Omental fat pad (tissue), 4 donors: ENCODE data around the gene ZC3H12D. TPM values are rescaled to one million over a fixed set of nuclear protein-coding genes. Genes with fewer than 3 reads are reported as not detected.
"Not testable (repeated sequence)": the region's sequence is repeated elsewhere in the genome, so short reads cannot be mapped to it uniquely, and the experiment has no call there.

Experiments used
- ATAC-seq: fragments of 150-250 bp; one replicate; pipeline ENCODE4 v1.9.1; 2016; ENCODE audit warnings: mild to moderate bottlenecking, moderate library complexity; ENCODE audit not compliant: low FRiP score
- DNase-seq: peaks from one replicate; pipeline ENCODE4 v3.0.0-alpha.2; 2019; ENCODE audit warnings: low spot score
- CTCF ChIP-seq, 3 donors: fragments of 450-650 bp; IDR thresholded peaks; one replicate each; pipeline ENCODE4 v1.5.1; 2016 to 2017; ENCODE audit warnings: antibody characterized with exemption in 3 of 3, mild to moderate bottlenecking in 3 of 3, moderate library complexity in 2 of 3
- total RNA-seq, 4 donors: library from RNA; depleted of rRNA; stranded (reverse); fragments of >200 nt; gene quantifications; one replicate each; pipeline ENCODE4 v1.1.0, GENCODE V29; 2016

Gene ZC3H12D
- total RNA-seq, 4 donors from 2014 or later = 2.0 to 8.9 (median 2.2) TPM

GRCh38 chr6:149463781-149464180 lies 21.0 kb downstream of the ZC3H12D start:
- ATAC-seq (no peak), DNase-seq (no peak)
- TF ChIP-seq CTCF (IDR thresholded peaks at IDR 0.05) = no peak

- DNase-seq, ATAC-seq: not testable (repeated sequence)
Measured at GRCh38 chr6:149462712-149463111, 22.1 kb downstream of the ZC3H12D start.

- ATAC-seq = no peak
- no peak for DNase-seq
- TF ChIP-seq CTCF (IDR thresholded peaks at IDR 0.05) = no peak
Measured at GRCh38 chr6:149461670-149462069, 23.1 kb downstream of the ZC3H12D start.

GRCh38 chr6:149460249-149460648 lies 24.6 kb downstream of the ZC3H12D start:
- not testable (repeated sequence) for DNase-seq, ATAC-seq

DNA sequence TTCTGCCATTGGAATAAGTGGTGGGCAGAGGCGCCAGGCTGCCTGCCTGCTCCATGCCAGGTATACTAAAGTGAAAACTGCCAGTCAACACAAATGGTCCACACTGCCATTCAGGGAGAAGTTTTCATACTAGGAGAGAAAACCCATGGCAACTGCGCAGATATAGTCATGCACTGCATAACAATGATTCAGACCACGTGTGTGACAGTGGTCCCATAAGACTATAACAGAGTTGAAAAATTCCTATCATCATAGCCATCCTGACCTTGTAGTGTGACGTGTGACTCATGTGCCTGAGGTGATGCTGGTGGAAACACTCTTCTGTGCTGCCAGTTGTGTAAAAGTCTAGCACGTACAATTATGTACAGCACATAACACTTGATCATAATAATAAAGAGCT lies 25.1 kb downstream of the ZC3H12D start:
- DNase-seq = no peak
- no peak for TF ChIP-seq CTCF (IDR thresholded peaks at IDR 0.05)
- no peak for ATAC-seq

DNA sequence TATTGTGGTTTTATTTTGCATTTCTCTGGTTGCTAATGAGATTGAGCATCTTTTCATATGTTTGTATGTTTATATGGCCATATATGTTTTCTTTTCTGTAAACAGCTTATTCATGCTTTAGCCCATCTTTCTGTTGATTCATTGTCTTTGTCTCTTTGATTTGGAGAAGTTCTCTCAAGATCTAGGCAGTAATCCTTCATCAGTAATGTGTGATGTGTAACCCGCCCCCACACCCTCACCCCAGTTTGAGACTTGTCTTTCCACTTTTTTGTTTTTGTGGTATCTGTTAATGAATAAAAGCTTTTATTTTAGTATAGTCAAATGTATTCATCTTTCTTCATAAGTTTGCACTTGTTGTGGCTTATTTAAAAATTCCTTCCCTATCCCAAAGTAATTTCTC lies 26.0 kb downstream of the ZC3H12D start:
- ATAC-seq (no peak), DNase-seq (no peak)
- no peak for TF ChIP-seq CTCF (IDR thresholded peaks at IDR 0.05)

DNA sequence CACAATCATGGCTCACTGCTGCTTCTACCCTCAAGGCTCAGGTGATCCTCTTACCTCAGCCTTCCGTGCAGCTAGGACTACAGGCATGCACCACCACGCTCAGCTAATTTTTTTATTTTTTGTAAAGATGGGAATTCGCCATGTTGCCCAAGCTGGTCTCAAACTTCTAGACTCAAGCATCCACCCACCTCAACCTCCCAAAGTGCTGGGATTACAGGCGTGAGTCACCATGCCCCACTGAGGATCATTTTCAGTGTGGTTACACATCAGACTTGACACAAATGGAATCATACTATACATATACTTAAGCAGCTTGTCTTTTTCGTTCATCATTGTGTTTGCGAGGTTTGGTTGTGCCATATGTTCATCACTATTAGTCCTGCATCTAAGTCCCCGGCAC lies 26.6 kb downstream of the ZC3H12D start:
- ATAC-seq = no peak
- no peak for DNase-seq
- no peak for TF ChIP-seq CTCF (IDR thresholded peaks at IDR 0.05)

DNA sequence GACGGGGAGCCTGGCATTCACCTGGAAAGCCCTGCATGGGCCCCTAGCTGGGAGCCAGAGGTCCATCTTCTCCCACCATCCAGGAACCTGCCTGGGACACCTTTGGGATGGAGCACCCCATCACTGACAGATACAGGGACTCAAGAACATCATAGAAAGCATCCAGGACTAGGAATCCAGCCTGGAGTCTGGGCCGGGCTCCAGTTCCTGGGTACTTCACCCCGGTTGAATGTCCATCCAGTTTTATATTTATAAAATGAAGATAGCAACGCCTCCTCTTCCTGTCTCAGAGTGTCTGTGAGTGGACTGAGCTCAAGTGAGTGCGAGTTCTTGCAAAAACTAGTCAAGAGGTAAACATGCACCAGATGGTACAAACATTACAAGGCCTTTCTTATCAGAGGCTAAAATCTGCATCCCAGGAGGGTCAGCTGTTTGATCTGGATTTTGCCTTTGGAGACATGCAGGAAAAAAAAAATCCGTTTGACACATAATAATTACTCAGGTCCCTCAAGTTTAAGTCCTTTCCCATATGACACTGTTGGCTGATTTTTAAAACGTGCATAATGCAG lies 27.4 kb downstream of the ZC3H12D start:
- ATAC-seq (no peak), DNase-seq (no peak)
- no peak for TF ChIP-seq CTCF (IDR thresholded peaks at IDR 0.05)
